ENCODE measurements around the gene MRPL58.
A peak's percentile ranks its signal among the peaks of the same experiment; 100 is the strongest.
"Not testable (repeated sequence)": the region's sequence is repeated elsewhere in the genome, so short reads cannot be mapped to it uniquely, and the experiment has no call there.

Gene MRPL58

DNA sequence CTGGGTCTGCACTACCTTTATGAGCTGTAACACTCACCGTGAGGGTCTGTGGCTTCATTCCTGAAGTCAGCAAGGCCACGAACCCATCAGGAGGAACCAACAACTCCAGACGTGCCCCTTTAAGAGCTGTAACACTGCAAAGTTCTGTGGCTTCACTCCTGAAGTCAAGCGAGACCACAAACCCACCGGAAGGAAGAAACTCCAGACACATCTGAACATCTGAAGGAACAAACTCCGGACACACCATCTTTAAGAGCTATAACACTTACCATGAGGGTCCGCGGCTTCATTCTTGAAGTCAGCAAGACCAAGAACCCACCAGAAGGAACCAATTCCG, 12.9 kb downstream of the MRPL58 start:
- H2AFZ ChIP-seq (ENCODE audit: insufficient read depth, low read length, poor library complexity); H3K4me1 ChIP-seq (ENCODE audit: control insufficient read depth in 1 of 2, insufficient read depth in 2 of 2, low read length in 2 of 2); H2BK5ac ChIP-seq (ENCODE audit: low read depth, low read length, poor library complexity); H3K14ac ChIP-seq (ENCODE audit: low read length); H3K4me2 ChIP-seq (ENCODE audit: low read length); H2BK12ac ChIP-seq (ENCODE audit: low read length); H3K23ac ChIP-seq (ENCODE audit: low read length); H3K9me3 ChIP-seq (ENCODE audit: insufficient read depth, low read depth, low read length); H4K12ac ChIP-seq (ENCODE audit: low read depth, low read length); H3K79me2 ChIP-seq (ENCODE audit: control insufficient read depth, insufficient read depth, low read length, poor library complexity); H3K18ac ChIP-seq (ENCODE audit: low read length); H3K4ac ChIP-seq (ENCODE audit: low read depth, low read length); H3K4me3 ChIP-seq (ENCODE audit: low read depth, low read length); H3K79me1 ChIP-seq (ENCODE audit: low read length); H3K9ac ChIP-seq (ENCODE audit: low read length); H3K27ac ChIP-seq (ENCODE audit: low read depth, low read length); H2BK120ac ChIP-seq (ENCODE audit: insufficient read depth, low read length, poor library complexity); DNase-seq; H3K27me3 ChIP-seq (ENCODE audit: insufficient read depth, low read length); H2AK5ac ChIP-seq (ENCODE audit: low read length); H4K91ac ChIP-seq (ENCODE audit: low read depth, low read length); H4K8ac ChIP-seq (ENCODE audit: low read depth, low read length): not testable (repeated sequence)
- no CpG with 5 or more reads among the region's 9 CpGs for WGBS (ENCODE audit: extremely low coverage, insufficient coverage, insufficient read length)
- peaks cover 12 to 18% of the 10 kb centered on the region in 2 experiments for H3K36me3 ChIP-seq (ENCODE audit: control insufficient read depth in 1 of 2, insufficient read depth in 2 of 2, low read length in 2 of 2)

DNA sequence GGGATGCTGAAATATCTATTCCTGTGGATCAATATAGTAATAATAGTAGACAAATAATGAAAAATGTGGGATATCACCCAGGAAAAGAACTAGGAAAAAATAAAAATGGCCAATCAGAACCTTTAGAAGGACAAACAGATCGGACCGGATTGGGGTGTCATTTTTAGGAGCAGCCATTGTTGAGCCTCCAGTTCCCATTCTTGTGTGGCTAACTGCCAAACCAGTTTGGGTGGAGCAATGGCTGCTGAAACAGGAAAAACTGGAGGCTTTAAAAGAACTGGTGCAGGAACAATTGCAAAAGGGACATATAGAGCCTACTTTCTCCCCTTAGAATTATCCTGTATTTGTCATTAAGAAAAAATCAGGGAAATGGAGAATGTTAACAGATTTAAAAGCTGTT, 14.2 kb downstream of the MRPL58 start:
- WGBS (ENCODE audit: extremely low coverage, insufficient coverage, insufficient read length) = no CpG with 5 or more reads among the region's 2 CpGs

DNA sequence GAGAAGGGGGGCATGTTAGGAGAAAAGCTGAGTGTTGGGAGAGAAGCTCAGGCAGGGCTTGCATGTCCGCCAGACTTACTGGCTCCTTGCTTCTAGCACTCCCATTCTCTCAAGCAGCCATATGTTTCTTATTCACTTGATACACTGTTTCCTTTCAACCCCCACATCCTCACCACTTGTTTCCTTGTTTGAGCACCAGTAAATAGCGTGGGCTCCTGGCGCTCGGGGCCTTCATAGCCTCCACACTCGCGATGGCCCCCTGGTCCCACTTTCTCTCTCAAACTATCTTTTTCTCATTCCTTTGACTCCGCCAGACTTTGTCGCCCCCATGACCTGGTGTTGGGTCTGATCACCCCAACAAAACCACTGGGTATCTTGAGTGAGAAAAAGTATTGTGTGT, 17.7 kb downstream of the MRPL58 start:
- no CpG with 5 or more reads among the region's 8 CpGs for WGBS (ENCODE audit: extremely low coverage, insufficient coverage, insufficient read length)
- no peaks in the 10 kb centered on the region for H3K36me3 ChIP-seq (ENCODE audit: control insufficient read depth in 1 of 2, insufficient read depth in 2 of 2, low read length in 2 of 2)
- no peak overlapping the region for H3K4me2 ChIP-seq (ENCODE audit: low read length)
- H3K79me2 ChIP-seq (ENCODE audit: control insufficient read depth, insufficient read depth, low read length, poor library complexity) = peaks cover 5% of the 10 kb centered on the region
- H2BK5ac ChIP-seq (ENCODE audit: low read depth, low read length, poor library complexity) = no peak overlapping the region
- no peak overlapping the region for H2BK120ac ChIP-seq (ENCODE audit: insufficient read depth, low read length, poor library complexity)
- no peak overlapping the region for H3K23ac ChIP-seq (ENCODE audit: low read length)
- peaks cover 6% of the 10 kb centered on the region for H3K9me3 ChIP-seq (ENCODE audit: insufficient read depth, low read depth, low read length)
- no peak overlapping the region for H3K18ac ChIP-seq (ENCODE audit: low read length)
- H3K27me3 ChIP-seq (ENCODE audit: insufficient read depth, low read length) = no peaks in the 10 kb centered on the region
- no peak overlapping the region for H2BK12ac ChIP-seq (ENCODE audit: low read length)
- no peak overlapping the region for H4K91ac ChIP-seq (ENCODE audit: low read depth, low read length)
- H4K12ac ChIP-seq (ENCODE audit: low read depth, low read length) = no peak overlapping the region
- H3K9ac ChIP-seq (ENCODE audit: low read length) = no peak overlapping the region
- no peak overlapping the region for H3K4ac ChIP-seq (ENCODE audit: low read depth, low read length)
- no peak overlapping the region for H3K27ac ChIP-seq (ENCODE audit: low read depth, low read length)
- H3K14ac ChIP-seq (ENCODE audit: low read length) = no peak overlapping the region
- H3K79me1 ChIP-seq (ENCODE audit: low read length) = peaks cover 8% of the 10 kb centered on the region
- no peak overlapping the region for H3K4me3 ChIP-seq (ENCODE audit: low read depth, low read length)
- no peak for DNase-seq
- H2AFZ ChIP-seq (ENCODE audit: insufficient read depth, low read length, poor library complexity) = no peak overlapping the region
- H4K8ac ChIP-seq (ENCODE audit: low read depth, low read length) = no peak overlapping the region
- no peak overlapping the region for H2AK5ac ChIP-seq (ENCODE audit: low read length)
- H3K4me1 ChIP-seq (ENCODE audit: control insufficient read depth in 1 of 2, insufficient read depth in 2 of 2, low read length in 2 of 2) = peaks cover 0 to 5% of the 10 kb centered on the region in 2 experiments

More for the DNA sequence above, 14.2 kb downstream of the MRPL58 start:
- H3K18ac ChIP-seq (ENCODE audit: low read length); H2BK120ac ChIP-seq (ENCODE audit: insufficient read depth, low read length, poor library complexity); H3K23ac ChIP-seq (ENCODE audit: low read length); H4K91ac ChIP-seq (ENCODE audit: low read depth, low read length); H3K4me2 ChIP-seq (ENCODE audit: low read length); H3K36me3 ChIP-seq (ENCODE audit: control insufficient read depth in 1 of 2, insufficient read depth in 2 of 2, low read length in 2 of 2); H3K27me3 ChIP-seq (ENCODE audit: insufficient read depth, low read length); H4K12ac ChIP-seq (ENCODE audit: low read depth, low read length); H3K79me1 ChIP-seq (ENCODE audit: low read length); H3K4ac ChIP-seq (ENCODE audit: low read depth, low read length); H3K4me1 ChIP-seq (ENCODE audit: control insufficient read depth in 1 of 2, insufficient read depth in 2 of 2, low read length in 2 of 2); H2AFZ ChIP-seq (ENCODE audit: insufficient read depth, low read length, poor library complexity); H3K9me3 ChIP-seq (ENCODE audit: insufficient read depth, low read depth, low read length); H3K4me3 ChIP-seq (ENCODE audit: low read depth, low read length); H2BK5ac ChIP-seq (ENCODE audit: low read depth, low read length, poor library complexity); H3K79me2 ChIP-seq (ENCODE audit: control insufficient read depth, insufficient read depth, low read length, poor library complexity); H4K8ac ChIP-seq (ENCODE audit: low read depth, low read length); H3K14ac ChIP-seq (ENCODE audit: low read length); H2BK12ac ChIP-seq (ENCODE audit: low read length); H3K9ac ChIP-seq (ENCODE audit: low read length); H2AK5ac ChIP-seq (ENCODE audit: low read length); H3K27ac ChIP-seq (ENCODE audit: low read depth, low read length): not testable (repeated sequence)
- peak in 1 of 2 donors; percentile 57 for DNase-seq

DNA sequence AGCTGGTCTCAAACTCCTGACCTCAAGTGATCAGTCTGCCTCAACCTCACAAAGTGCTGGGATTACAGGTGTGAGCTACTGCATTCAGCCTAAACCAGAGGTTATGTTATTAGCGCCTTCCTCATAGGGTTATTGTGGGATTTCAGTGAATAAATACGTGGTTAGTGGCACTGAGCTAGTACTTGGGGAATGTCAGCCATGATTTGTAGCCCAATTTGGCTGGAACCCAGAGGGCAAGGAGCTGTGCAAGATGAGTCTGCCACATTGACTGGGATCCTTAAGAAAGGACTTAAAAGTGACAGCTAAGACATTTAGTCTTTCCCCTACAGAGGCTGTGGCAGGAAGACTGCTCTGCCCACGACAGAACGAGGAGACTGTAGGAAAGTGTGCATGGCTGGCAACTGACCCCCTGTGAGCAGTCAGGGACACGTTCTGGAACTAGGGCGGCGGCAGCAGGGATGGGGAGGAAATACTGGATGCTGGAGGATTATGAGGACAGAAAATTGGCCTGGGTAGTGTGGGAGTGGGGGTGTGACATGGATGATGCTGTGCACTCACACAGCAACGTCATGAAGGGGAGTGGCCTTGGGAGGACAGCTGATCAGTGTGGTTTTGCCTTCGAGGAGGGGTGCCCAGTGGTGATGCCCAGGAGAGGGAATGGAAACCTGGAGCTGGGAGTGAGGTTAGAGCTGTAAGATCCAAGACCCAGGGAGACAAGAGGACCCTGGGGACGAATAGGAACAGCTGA, 19.7 kb downstream of the MRPL58 start:
- H4K91ac ChIP-seq (ENCODE audit: low read depth, low read length) = no peak overlapping the region
- peaks cover 5% of the 10 kb centered on the region for H3K79me2 ChIP-seq (ENCODE audit: control insufficient read depth, insufficient read depth, low read length, poor library complexity)
- no peak overlapping the region for H2BK5ac ChIP-seq (ENCODE audit: low read depth, low read length, poor library complexity)
- no peak overlapping the region for H4K8ac ChIP-seq (ENCODE audit: low read depth, low read length)
- peak; percentile 29 to 43 for DNase-seq
- peaks cover 10% of the 10 kb centered on the region for H3K79me1 ChIP-seq (ENCODE audit: low read length)
- no peak overlapping the region for H3K18ac ChIP-seq (ENCODE audit: low read length)
- H3K27me3 ChIP-seq (ENCODE audit: insufficient read depth, low read length) = no peaks in the 10 kb centered on the region
- no peak overlapping the region for H4K12ac ChIP-seq (ENCODE audit: low read depth, low read length)
- H3K14ac ChIP-seq (ENCODE audit: low read length) = no peak overlapping the region
- peak overlapping the region; percentile 60 for H3K4me3 ChIP-seq (ENCODE audit: low read depth, low read length)
- no peak overlapping the region for H2AFZ ChIP-seq (ENCODE audit: insufficient read depth, low read length, poor library complexity)
- no peak overlapping the region for H3K27ac ChIP-seq (ENCODE audit: low read depth, low read length)
- no peak overlapping the region for H2AK5ac ChIP-seq (ENCODE audit: low read length)
- no peak overlapping the region for H3K4ac ChIP-seq (ENCODE audit: low read depth, low read length)
- peaks cover 0 to 3% of the 10 kb centered on the region in 2 experiments for H3K36me3 ChIP-seq (ENCODE audit: control insufficient read depth in 1 of 2, insufficient read depth in 2 of 2, low read length in 2 of 2)
- peaks cover 0 to 10% of the 10 kb centered on the region in 2 experiments for H3K4me1 ChIP-seq (ENCODE audit: control insufficient read depth in 1 of 2, insufficient read depth in 2 of 2, low read length in 2 of 2)
- no peak overlapping the region for H3K9ac ChIP-seq (ENCODE audit: low read length)
- H3K9me3 ChIP-seq (ENCODE audit: insufficient read depth, low read depth, low read length) = peaks cover 8% of the 10 kb centered on the region
- no peak overlapping the region for H3K23ac ChIP-seq (ENCODE audit: low read length)
- H2BK12ac ChIP-seq (ENCODE audit: low read length) = no peak overlapping the region
- no CpG with 5 or more reads among the region's 10 CpGs for WGBS (ENCODE audit: extremely low coverage, insufficient coverage, insufficient read length)
- H2BK120ac ChIP-seq (ENCODE audit: insufficient read depth, low read length, poor library complexity) = no peak overlapping the region
- peak overlapping the region; percentile 32 for H3K4me2 ChIP-seq (ENCODE audit: low read length)
